Neural progenitor cell (in vitro differentiated cells): ENCODE results near the gene LBH.

Experiments used
- EZH2 ChIP-seq: fragments of 200-600 bp; sonication (generic); IDR thresholded peaks from 2 replicates; pipeline ENCODE4 v1.6.1; 2017; ENCODE audit warnings: antibody characterized with exemption, mild to moderate bottlenecking, moderate library complexity
- EZH2phosphoT487 ChIP-seq: fragments of 200-600 bp; sonication (generic); IDR thresholded peaks from 2 replicates; pipeline ENCODE4 v1.6.1; 2017; ENCODE audit warnings: antibody characterized with exemption
- TF ChIP-seq, protein P1 (sequence below): fragments of 200-600 bp; sonication (generic); IDR thresholded peaks from 2 replicates; pipeline ENCODE4 v1.5.1; 2017; ENCODE audit warnings: antibody characterized with exemption, mild to moderate bottlenecking

DNA sequence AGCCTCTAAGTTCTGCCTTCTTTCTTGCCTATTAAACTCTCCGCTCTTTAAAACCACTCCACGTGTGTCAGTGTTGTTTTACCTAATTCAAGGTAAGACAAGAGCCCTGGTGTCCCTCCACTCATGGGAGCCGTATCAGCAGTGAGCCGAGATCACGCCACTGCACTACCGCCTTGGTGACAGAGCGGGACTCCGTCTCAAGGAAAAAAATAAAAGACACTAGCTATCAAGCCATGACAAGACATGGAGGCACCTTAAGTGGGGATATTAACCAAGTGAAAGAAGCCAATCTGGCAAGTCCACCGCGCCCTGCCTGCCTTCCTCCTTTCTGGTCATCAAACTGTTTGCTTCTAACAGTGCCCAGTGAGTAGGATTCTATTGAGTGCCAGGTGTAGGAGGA is 40.2 kb upstream of the LBH start:
- TF ChIP-seq, protein P1, sequence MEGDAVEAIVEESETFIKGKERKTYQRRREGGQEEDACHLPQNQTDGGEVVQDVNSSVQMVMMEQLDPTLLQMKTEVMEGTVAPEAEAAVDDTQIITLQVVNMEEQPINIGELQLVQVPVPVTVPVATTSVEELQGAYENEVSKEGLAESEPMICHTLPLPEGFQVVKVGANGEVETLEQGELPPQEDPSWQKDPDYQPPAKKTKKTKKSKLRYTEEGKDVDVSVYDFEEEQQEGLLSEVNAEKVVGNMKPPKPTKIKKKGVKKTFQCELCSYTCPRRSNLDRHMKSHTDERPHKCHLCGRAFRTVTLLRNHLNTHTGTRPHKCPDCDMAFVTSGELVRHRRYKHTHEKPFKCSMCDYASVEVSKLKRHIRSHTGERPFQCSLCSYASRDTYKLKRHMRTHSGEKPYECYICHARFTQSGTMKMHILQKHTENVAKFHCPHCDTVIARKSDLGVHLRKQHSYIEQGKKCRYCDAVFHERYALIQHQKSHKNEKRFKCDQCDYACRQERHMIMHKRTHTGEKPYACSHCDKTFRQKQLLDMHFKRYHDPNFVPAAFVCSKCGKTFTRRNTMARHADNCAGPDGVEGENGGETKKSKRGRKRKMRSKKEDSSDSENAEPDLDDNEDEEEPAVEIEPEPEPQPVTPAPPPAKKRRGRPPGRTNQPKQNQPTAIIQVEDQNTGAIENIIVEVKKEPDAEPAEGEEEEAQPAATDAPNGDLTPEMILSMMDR: no peak
- TF ChIP-seq EZH2phosphoT487 (no peak), EZH2 (no peak)
